Right cardiac atrium (tissue), 5 donors: Measurements from ENCODE around the gene TTC33. TPM values are rescaled to one million over a fixed set of nuclear protein-coding genes. Genes with fewer than 3 reads are reported as not detected.

Experiments used
- ATAC-seq, 2 donors: fragments of 200-7000 bp; cut with Tn5 transposase; one replicate each; pipeline versions ENCODE4 v1.8.0 to v1.9.1; 2020; ENCODE audit warnings: moderate library complexity in 2 of 2, mild to moderate bottlenecking in 1 of 2
- DNase-seq, 3 donors: peaks; one replicate each; pipeline ENCODE4 v3.0.0-alpha.2; 2020
- H3K27ac ChIP-seq: one replicate; pipeline ENCODE4 v1.5.1; 2013; ENCODE audit warnings: mild to moderate bottlenecking, low read length, control low read depth, moderate library complexity
- H3K27me3 ChIP-seq: one replicate; pipeline ENCODE4 v1.6.1; 2013; ENCODE audit not compliant: control insufficient read depth, insufficient read depth
- H3K4me1 ChIP-seq: one replicate; pipeline ENCODE4 v1.6.1; 2013; ENCODE audit warnings: low read length; ENCODE audit not compliant: control insufficient read depth, insufficient read depth
- H3K4me3 ChIP-seq: one replicate; pipeline ENCODE4 v1.5.1; 2013; ENCODE audit warnings: low read length, control low read depth
- H3K9me3 ChIP-seq: one replicate; pipeline ENCODE4 v1.6.1; 2013; ENCODE audit warnings: low read length; ENCODE audit not compliant: control insufficient read depth
- WGBS: extraction: QIAGEN DNeasy Blood & Tissue Kit; methylation state at CpG from one replicate; pipeline ENCODE4 v1.1.7; 2013; 5-methylcytosine and 5-hydroxymethylcytosine counted together
- intact Hi-C, 4 donors: fragments of 100-400 bp; cut with DNase I; formaldehyde crosslinking; loops; one replicate each; pipeline versions ENCODE4 v1.11.0 to v1.14.0; 2022 to 2023
- polyA plus RNA-seq: library from polyadenylated mRNA; stranded (reverse); fragments of 200-250 nt; gene quantifications from one replicate; pipeline ENCODE4 v1.2.3, GENCODE V29; 2013
- total RNA-seq, 4 donors: library from RNA; stranded (reverse); fragmentation: NEBNext Ultra II Directional; extraction: Animal tissue kit (Norgen Biotek cat#: 25700); gene quantifications; one replicate each; pipeline ENCODE4 v1.2.1, GENCODE V29; 2021
- donor health status: healthy with polysubstance abuse.
- donor health status: DM: no; HTN: yes; CAD: no.
- donor health status: DM: no; HTN: no; CAD: no.
- donor health status: DM: no; HTN: yes; CAD: no; lungs with severe emphysema.
- donor health status: DM: yes; HTN: yes; CAD: no.

The TTC33 gene
- total and polyA plus RNA-seq, 5 donors = 7.2 to 17.5 (median 16.7) TPM

- no peak overlapping the region for H3K27ac ChIP-seq
These were observed 67.5 kb downstream of the TTC33 start for GRCh38 chr5:40688127-40688761.

GRCh38 chr5:40687321-40687720, 68.4 kb downstream of the TTC33 start:
- WGBS = 69% methylated on average over 7 of the region's 7 CpGs
- H3K9me3 ChIP-seq = no peaks in the 10 kb centered on the region
- H3K4me3 ChIP-seq = no peak overlapping the region
- peaks cover 2% of the 10 kb centered on the region for H3K4me1 ChIP-seq
- H3K27ac ChIP-seq = no peak overlapping the region
- intact Hi-C loops = loop anchor here (5.0 to 10.0 kb wide), 6 partner anchors 735 to 1113 kb away; no protein-coding TSS in a partner anchor
- ATAC-seq (no peak), DNase-seq (no peak)
- H3K27me3 ChIP-seq = no peaks in the 10 kb centered on the region

More at GRCh38 chr5:40688127-40688761, 67.5 kb downstream of the TTC33 start:
- Histone ChIP-seq H3K4me3 (peak overlapping the region; percentile 39), H3K9me3 (no peaks in the 10 kb centered on the region), H3K4me1 (peaks cover 2% of the 10 kb centered on the region), H3K27me3 (no peaks in the 10 kb centered on the region)
- intact Hi-C loops = loop anchor here (5.0 to 10.0 kb wide), 6 partner anchors 736 to 1113 kb away; no protein-coding TSS in a partner anchor
- peak; percentile 75 to 87 (median 81) for DNase-seq
- ATAC-seq = peak; percentile 95
- WGBS = 2% methylated on average over 8 of the region's 8 CpGs

GRCh38 chr5:40685976-40686486, 69.7 kb downstream of the TTC33 start:
- WGBS = 50% methylated on average over 1 of the region's 1 CpG
- Histone ChIP-seq H3K4me3 (no peak overlapping the region), H3K4me1 (peaks cover 2% of the 10 kb centered on the region), H3K9me3 (no peaks in the 10 kb centered on the region), H3K27me3 (no peaks in the 10 kb centered on the region), H3K27ac (no peak overlapping the region)
- DNase-seq (no peak), ATAC-seq (no peak)
- intact Hi-C loops = loop anchor here (5.0 to 10.0 kb wide), 6 partner anchors 734 to 1111 kb away; no protein-coding TSS in a partner anchor

- intact Hi-C loops = loop anchor here (5.0 to 10.0 kb wide), 6 partner anchors 733 to 1110 kb away; no protein-coding TSS in a partner anchor
- H3K4me3 ChIP-seq = no peak overlapping the region
These were observed 70.6 kb downstream of the TTC33 start for GRCh38 chr5:40685193-40685592.

GRCh38 chr5:40683305-40683704, 72.5 kb downstream of the TTC33 start:
- no peaks in the 10 kb centered on the region for H3K4me1 ChIP-seq
- H3K4me3 ChIP-seq = peak overlapping the region; percentile 84
- DNase-seq = no peak

More at GRCh38 chr5:40685193-40685592, 70.6 kb downstream of the TTC33 start:
- DNase-seq = no peak
- Histone ChIP-seq H3K27ac (no peak overlapping the region), H3K9me3 (no peaks in the 10 kb centered on the region), H3K27me3 (no peaks in the 10 kb centered on the region), H3K4me1 (peaks cover 2% of the 10 kb centered on the region)
- no peak for ATAC-seq

GRCh38 chr5:40682154-40683017, 73.4 kb downstream of the TTC33 start:
- ATAC-seq = no peak
- no peaks in the 10 kb centered on the region for H3K4me1 ChIP-seq
- no peak for DNase-seq
- WGBS = 56% methylated on average over 16 of the region's 16 CpGs
- intact Hi-C loops = loop anchor here (10.0 kb wide), 3 partner anchors 968 to 1108 kb away; no protein-coding TSS in a partner anchor
- no peaks in the 10 kb centered on the region for H3K9me3 ChIP-seq
- H3K27me3 ChIP-seq = no peaks in the 10 kb centered on the region
- peak overlapping the region; percentile 84 for H3K4me3 ChIP-seq
- peak overlapping the region; percentile 42 for H3K27ac ChIP-seq

More at GRCh38 chr5:40683305-40683704, 72.5 kb downstream of the TTC33 start:
- ATAC-seq = no peak
- Histone ChIP-seq H3K27ac (no peak overlapping the region), H3K27me3 (no peaks in the 10 kb centered on the region), H3K9me3 (no peaks in the 10 kb centered on the region)
- WGBS = 48% methylated on average over 1 of the region's 1 CpG
- intact Hi-C loops = loop anchor here (10.0 kb wide), 3 partner anchors 969 to 1109 kb away; no protein-coding TSS in a partner anchor

GRCh38 chr5:40681363-40682153, 74.2 kb downstream of the TTC33 start:
- peak overlapping the region; percentile 84 for H3K4me3 ChIP-seq
- DNase-seq = peak; percentile 29 to 65 (median 45)
- 7% methylated on average over 67 of the region's 67 CpGs for WGBS
- H3K27me3 ChIP-seq = no peaks in the 10 kb centered on the region
- H3K4me1 ChIP-seq = no peaks in the 10 kb centered on the region
- intact Hi-C loops = loop anchor here (10.0 kb wide), 3 partner anchors 967 to 1107 kb away; no protein-coding TSS in a partner anchor
- no peak overlapping the region for H3K27ac ChIP-seq
- H3K9me3 ChIP-seq = no peaks in the 10 kb centered on the region
- ATAC-seq = no peak

- 6% methylated on average over 37 of the region's 37 CpGs for WGBS
- H3K4me1 ChIP-seq = no peaks in the 10 kb centered on the region
- H3K4me3 ChIP-seq = peak overlapping the region; percentile 84
- intact Hi-C loops = loop anchor here (10.0 kb wide), 3 partner anchors 966 to 1106 kb away; no protein-coding TSS in a partner anchor
- ATAC-seq (no peak), DNase-seq (peak in 2 of 3 donors; percentile 62 to 68)
- H3K27me3 ChIP-seq = no peaks in the 10 kb centered on the region
- no peak overlapping the region for H3K27ac ChIP-seq
- no peaks in the 10 kb centered on the region for H3K9me3 ChIP-seq
These were observed 74.9 kb downstream of the TTC33 start for GRCh38 chr5:40680741-40681362.

- 2% methylated on average over 44 of the region's 44 CpGs for WGBS
- no peaks in the 10 kb centered on the region for H3K9me3 ChIP-seq
- H3K27me3 ChIP-seq = no peaks in the 10 kb centered on the region
- intact Hi-C loops = loop anchor here (10.0 kb wide), 3 partner anchors 965 to 1105 kb away; no protein-coding TSS in a partner anchor
- H3K4me1 ChIP-seq = no peaks in the 10 kb centered on the region
- H3K4me3 ChIP-seq = peak within 1 kb of the TSS; percentile 84
- ATAC-seq (no peak), DNase-seq (peak in 2 of 3 donors; percentile 60 to 63)
- peak within 1 kb of the TSS; percentile 88 for H3K27ac ChIP-seq
These were observed 75.7 kb downstream of the TTC33 start, which contains the start of gene PTGER4 for GRCh38 chr5:40679913-40680681. TSS of gene PTGER4 (plus strand) at chr5:40679915. CDS start at chr5:40680994, 1,079 bp downstream.
